Upper lobe of left lung (tissue), 4 donors: ENCODE results near the gene FAM111B.

Experiments
- POLR2A ChIP-seq, 4 donors: fragments of 450-650 bp; IDR thresholded peaks; one replicate each; pipeline ENCODE4 v1.5.1; 2016 to 2017; ENCODE audit warnings: antibody characterized with exemption in 4 of 4, mild to moderate bottlenecking in 2 of 4
- TF ChIP-seq, protein P1 (sequence below), 6 experiments: fragments of 450-650 bp in 4 of 6; fragments of 200-600 bp in 2 of 6; sonication (generic) in 2 of 6; IDR thresholded peaks; one replicate each; pipeline ENCODE4 v1.5.1; 2016 to 2019; ENCODE audit warnings: antibody characterized with exemption in 6 of 6

DNA sequence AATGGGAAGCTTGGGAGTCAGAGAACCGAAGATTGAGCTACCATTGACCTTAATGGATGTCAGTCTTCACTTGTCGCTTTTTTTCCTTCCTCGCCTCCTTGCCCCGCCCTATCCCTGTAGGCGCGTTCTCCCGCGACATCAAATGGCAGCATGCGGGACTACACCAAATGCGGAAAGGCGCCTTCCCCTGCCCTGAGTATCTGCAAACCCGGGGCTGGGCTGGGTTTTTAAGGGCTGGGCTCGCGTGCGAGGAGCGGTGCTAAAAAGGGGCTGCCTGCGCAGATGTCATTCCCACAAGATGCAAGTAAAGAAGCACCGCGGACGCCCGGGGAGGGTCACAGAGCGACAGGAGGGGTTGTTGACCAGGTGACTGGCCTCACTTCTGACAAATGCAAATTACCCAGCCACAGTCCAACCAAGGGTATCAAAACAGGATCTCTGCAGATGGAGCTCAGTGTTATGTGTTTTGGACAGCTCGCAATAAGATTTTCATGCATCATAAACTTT, 4.7 kb upstream of the FAM111B start:
- no peak for TF ChIP-seq POLR2A (IDR thresholded peaks at IDR 0.05)
- TF ChIP-seq, protein P1, sequence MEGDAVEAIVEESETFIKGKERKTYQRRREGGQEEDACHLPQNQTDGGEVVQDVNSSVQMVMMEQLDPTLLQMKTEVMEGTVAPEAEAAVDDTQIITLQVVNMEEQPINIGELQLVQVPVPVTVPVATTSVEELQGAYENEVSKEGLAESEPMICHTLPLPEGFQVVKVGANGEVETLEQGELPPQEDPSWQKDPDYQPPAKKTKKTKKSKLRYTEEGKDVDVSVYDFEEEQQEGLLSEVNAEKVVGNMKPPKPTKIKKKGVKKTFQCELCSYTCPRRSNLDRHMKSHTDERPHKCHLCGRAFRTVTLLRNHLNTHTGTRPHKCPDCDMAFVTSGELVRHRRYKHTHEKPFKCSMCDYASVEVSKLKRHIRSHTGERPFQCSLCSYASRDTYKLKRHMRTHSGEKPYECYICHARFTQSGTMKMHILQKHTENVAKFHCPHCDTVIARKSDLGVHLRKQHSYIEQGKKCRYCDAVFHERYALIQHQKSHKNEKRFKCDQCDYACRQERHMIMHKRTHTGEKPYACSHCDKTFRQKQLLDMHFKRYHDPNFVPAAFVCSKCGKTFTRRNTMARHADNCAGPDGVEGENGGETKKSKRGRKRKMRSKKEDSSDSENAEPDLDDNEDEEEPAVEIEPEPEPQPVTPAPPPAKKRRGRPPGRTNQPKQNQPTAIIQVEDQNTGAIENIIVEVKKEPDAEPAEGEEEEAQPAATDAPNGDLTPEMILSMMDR (IDR thresholded peaks at IDR 0.05) = peak in 4 of 6 experiments; percentile 14 to 47 (median 32)
